Trophoblast cell (in vitro differentiated cells and primary cell): ENCODE data around the gene ADCY9.
"Not testable (repeated sequence)": the region's sequence is repeated elsewhere in the genome, so short reads cannot be mapped to it uniquely, and the experiment has no call there.

Source experiments
- DNase-seq, 2 donors: peaks; one replicate each; pipeline ENCODE4 v3.0.0-alpha.2; 2016
- H2AFZ ChIP-seq: 2 replicates; pipeline ENCODE4 v1.6.1; 2013; ENCODE audit warnings: low read length, moderate library complexity, mild to moderate bottlenecking; ENCODE audit not compliant: insufficient read depth, poor library complexity
- H2AK5ac ChIP-seq: 2 replicates; pipeline ENCODE4 v1.6.1; 2013; ENCODE audit warnings: mild to moderate bottlenecking, low read length
- H2BK120ac ChIP-seq: 2 replicates; pipeline ENCODE4 v1.6.1; 2013; ENCODE audit warnings: low read length, mild to moderate bottlenecking, moderate library complexity; ENCODE audit not compliant: insufficient read depth, poor library complexity
- H2BK12ac ChIP-seq: 2 replicates; pipeline ENCODE4 v1.6.1; 2013; ENCODE audit warnings: mild to moderate bottlenecking, low read length, moderate library complexity
- H2BK5ac ChIP-seq: 2 replicates; pipeline ENCODE4 v1.6.1; 2013; ENCODE audit warnings: low read length, low read depth, moderate library complexity, mild to moderate bottlenecking; ENCODE audit not compliant: poor library complexity
- H3K14ac ChIP-seq: 2 replicates; pipeline ENCODE4 v1.6.1; 2013; ENCODE audit warnings: mild to moderate bottlenecking, low read length
- H3K18ac ChIP-seq: 2 replicates; pipeline ENCODE4 v1.6.1; 2013; ENCODE audit warnings: mild to moderate bottlenecking, low read length
- H3K23ac ChIP-seq: 2 replicates; pipeline ENCODE4 v1.6.1; 2013; ENCODE audit warnings: low read length
- H3K27ac ChIP-seq: 2 replicates; pipeline ENCODE4 v1.5.1; 2013; ENCODE audit warnings: low read depth, mild to moderate bottlenecking, inconsistent platforms, low read length, moderate library complexity
- H3K27me3 ChIP-seq: 2 replicates; pipeline ENCODE4 v1.6.1; 2013; ENCODE audit warnings: inconsistent platforms, mild to moderate bottlenecking, low read length, moderate library complexity; ENCODE audit not compliant: insufficient read depth
- H3K36me3 ChIP-seq, 2 experiments: 1 replicate in 1 of 2; 2 replicates in 1 of 2; pipeline ENCODE4 v1.6.1; 2013; ENCODE audit warnings: low read length in 2 of 2, mild to moderate bottlenecking in 2 of 2, moderate library complexity in 1 of 2; ENCODE audit not compliant: insufficient read depth in 2 of 2, control insufficient read depth in 1 of 2
- H3K4ac ChIP-seq: 2 replicates; pipeline ENCODE4 v1.6.1; 2013; ENCODE audit warnings: low read depth, mild to moderate bottlenecking, low read length, moderate library complexity
- H3K4me1 ChIP-seq, 2 experiments: 1 replicate in 1 of 2; 2 replicates in 1 of 2; pipeline ENCODE4 v1.6.1; 2013; ENCODE audit warnings: low read length in 2 of 2, mild to moderate bottlenecking in 2 of 2, moderate library complexity in 1 of 2; ENCODE audit not compliant: insufficient read depth in 2 of 2, control insufficient read depth in 1 of 2
- H3K4me2 ChIP-seq: 2 replicates; pipeline ENCODE4 v1.6.1; 2013; ENCODE audit warnings: inconsistent platforms, mild to moderate bottlenecking, low read length, moderate library complexity
- H3K4me3 ChIP-seq: 2 replicates; pipeline ENCODE4 v1.5.1; 2013; ENCODE audit warnings: mild to moderate bottlenecking, low read depth, low read length, inconsistent platforms
- H3K79me1 ChIP-seq: one replicate; pipeline ENCODE4 v1.6.1; 2013; ENCODE audit warnings: low read length
- H3K79me2 ChIP-seq: 2 replicates; pipeline ENCODE4 v1.6.1; 2013; ENCODE audit warnings: low read length, mild to moderate bottlenecking; ENCODE audit not compliant: control insufficient read depth, insufficient read depth, poor library complexity
- H3K9ac ChIP-seq: 2 replicates; pipeline ENCODE4 v1.6.1; 2013; ENCODE audit warnings: mild to moderate bottlenecking, low read length
- H3K9me3 ChIP-seq: 2 replicates; pipeline ENCODE4 v1.6.1; 2013; ENCODE audit warnings: low read depth, mild to moderate bottlenecking, control low read depth, inconsistent platforms, low read length; ENCODE audit not compliant: insufficient read depth
- H4K12ac ChIP-seq: 2 replicates; pipeline ENCODE4 v1.6.1; 2013; ENCODE audit warnings: low read depth, mild to moderate bottlenecking, low read length, moderate library complexity
- H4K8ac ChIP-seq: 2 replicates; pipeline ENCODE4 v1.6.1; 2013; ENCODE audit warnings: low read depth, mild to moderate bottlenecking, low read length, moderate library complexity
- H4K91ac ChIP-seq: one replicate; pipeline ENCODE4 v1.6.1; 2013; ENCODE audit warnings: low read depth, mild to moderate bottlenecking, low read length, moderate library complexity
- WGBS: extraction: QIAGEN DNeasy Blood & Tissue Kit; methylation state at CpG from one replicate; pipeline ENCODE4 v1.1.7; 2013; ENCODE audit warnings: missing lambda C conversion rate; ENCODE audit not compliant: insufficient read length, insufficient coverage; ENCODE audit errors: extremely low coverage; 5-methylcytosine and 5-hydroxymethylcytosine counted together

ADCY9 gene

DNA sequence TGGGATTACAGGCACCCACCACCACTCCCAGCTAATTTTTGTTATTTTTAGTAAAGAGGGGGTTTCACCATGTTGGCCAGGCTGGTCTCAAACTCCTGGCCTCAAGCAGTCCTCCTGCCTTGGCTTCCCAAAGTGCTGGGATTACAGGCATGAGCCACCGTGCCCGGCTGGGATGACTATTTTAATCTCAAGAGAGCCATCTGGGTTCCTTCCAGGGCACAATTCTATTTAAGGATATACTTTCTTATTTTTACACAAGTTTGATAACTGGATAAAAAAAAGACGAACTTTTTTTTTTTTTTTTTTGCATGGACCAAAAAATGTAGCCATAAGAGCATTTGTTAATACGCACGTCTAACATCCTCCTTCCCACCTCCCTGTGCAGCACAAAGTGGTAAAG, 164.9 kb downstream of the ADCY9 start:
- not testable (repeated sequence) for H3K27ac ChIP-seq, H3K4ac ChIP-seq, H3K4me3 ChIP-seq, H2BK12ac ChIP-seq, H3K27me3 ChIP-seq, H2BK5ac ChIP-seq, DNase-seq, H3K9me3 ChIP-seq, H3K79me2 ChIP-seq, H2BK120ac ChIP-seq, H4K91ac ChIP-seq, H3K18ac ChIP-seq, H3K4me2 ChIP-seq, H3K79me1 ChIP-seq, H3K14ac ChIP-seq, H4K12ac ChIP-seq, H3K4me1 ChIP-seq, H3K9ac ChIP-seq, H4K8ac ChIP-seq, H3K23ac ChIP-seq, H2AK5ac ChIP-seq, H2AFZ ChIP-seq, H3K36me3 ChIP-seq
- WGBS: no CpG with 5 or more reads among the region's 5 CpGs

DNA sequence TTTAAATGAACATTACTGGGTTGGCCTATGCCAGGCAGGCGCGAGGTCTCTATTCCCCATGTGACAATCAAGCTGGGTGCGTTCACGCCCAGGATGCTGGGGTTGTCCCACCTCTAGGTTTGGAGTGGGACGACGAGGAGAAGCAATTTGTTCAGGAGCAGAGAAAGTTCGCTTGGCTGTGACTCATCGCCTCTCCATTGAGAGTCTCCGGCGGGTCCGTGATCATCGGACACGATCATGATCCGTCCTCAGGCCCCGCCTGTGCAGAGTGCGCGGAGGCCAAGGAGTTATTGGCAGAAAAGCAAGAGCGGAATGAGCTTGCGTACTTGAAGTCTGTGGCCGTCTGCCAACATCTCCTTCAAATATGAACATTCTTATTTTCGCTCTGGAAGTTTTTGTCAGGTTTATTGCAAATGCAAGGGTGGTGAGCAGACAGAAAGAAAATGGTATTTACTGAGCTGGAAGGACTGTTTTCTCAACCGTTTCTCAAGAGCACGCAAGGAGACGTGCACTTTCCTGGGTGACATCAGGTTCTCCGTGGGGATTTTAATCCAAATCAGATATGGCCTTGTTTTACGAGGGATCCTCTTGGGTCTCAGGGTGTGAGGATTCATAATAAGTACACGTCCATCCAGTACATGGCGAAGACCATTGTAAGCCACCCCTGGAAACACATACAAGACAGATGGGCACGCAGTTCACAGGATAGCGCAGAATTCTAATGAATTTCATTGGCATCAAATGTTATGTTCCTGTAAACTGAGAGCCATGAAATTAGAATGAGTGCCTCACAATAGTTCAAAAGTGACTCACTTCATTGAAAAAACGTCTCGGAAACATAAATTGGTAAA, 165.7 kb downstream of the ADCY9 start:
- H3K4me3 ChIP-seq: no peak overlapping the region
- no peak overlapping the region for H3K4me2 ChIP-seq
- WGBS: no CpG with 5 or more reads among the region's 32 CpGs
- H3K23ac ChIP-seq: no peak overlapping the region
- H3K4me1 ChIP-seq: peaks cover 9% of the 10 kb centered on the region in 2 experiments
- H2AFZ ChIP-seq: no peak overlapping the region
- H3K79me2 ChIP-seq: no peaks in the 10 kb centered on the region
- H4K12ac ChIP-seq: no peak overlapping the region
- no peak overlapping the region for H2BK120ac ChIP-seq
- H3K18ac ChIP-seq: no peak overlapping the region
- no peak overlapping the region for H3K4ac ChIP-seq
- no peak overlapping the region for H3K14ac ChIP-seq
- no peak overlapping the region for H3K9ac ChIP-seq
- no peak overlapping the region for H2AK5ac ChIP-seq
- H3K27ac ChIP-seq: no peak overlapping the region
- H4K8ac ChIP-seq: no peak overlapping the region
- no peak overlapping the region for H2BK5ac ChIP-seq
- no peak for DNase-seq
- H3K79me1 ChIP-seq: no peaks in the 10 kb centered on the region
- no peak overlapping the region for H2BK12ac ChIP-seq
- no peaks in the 10 kb centered on the region for H3K36me3 ChIP-seq
- H4K91ac ChIP-seq: no peak overlapping the region
- no peaks in the 10 kb centered on the region for H3K27me3 ChIP-seq
- peaks cover 2% of the 10 kb centered on the region for H3K9me3 ChIP-seq

DNA sequence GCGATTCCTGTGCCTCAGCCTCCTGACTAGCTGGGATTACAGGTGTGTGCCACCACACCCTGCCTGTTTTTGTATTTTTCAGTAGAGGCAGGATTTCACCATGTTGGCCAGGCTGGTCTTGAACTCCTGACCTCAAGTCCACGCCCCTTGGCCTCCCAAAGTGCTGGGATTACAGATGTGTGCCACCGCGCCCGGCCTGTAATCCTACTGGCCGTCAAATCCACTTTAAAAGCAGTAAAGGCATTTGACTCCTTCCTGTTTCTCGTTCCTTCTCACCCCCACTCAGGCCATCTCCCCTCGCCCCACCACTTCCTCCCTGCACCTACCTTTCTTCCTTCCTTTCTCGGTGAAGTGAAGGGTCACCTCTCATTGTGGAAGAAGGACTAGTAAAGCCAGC, 166.3 kb downstream of the ADCY9 start:
- Histone ChIP-seq H2BK12ac (no peak overlapping the region), H4K91ac (no peak overlapping the region), H3K27ac (no peak overlapping the region), H3K79me1 (no peaks in the 10 kb centered on the region), H2BK120ac (no peak overlapping the region), H3K9ac (no peak overlapping the region), H2BK5ac (no peak overlapping the region), H2AK5ac (no peak overlapping the region), H4K8ac (no peak overlapping the region), H3K18ac (no peak overlapping the region), H3K27me3 (no peaks in the 10 kb centered on the region), H3K4me2 (no peak overlapping the region), H4K12ac (no peak overlapping the region), H3K23ac (no peak overlapping the region), H3K14ac (no peak overlapping the region), H3K36me3 (no peaks in the 10 kb centered on the region), H2AFZ (no peak overlapping the region), H3K9me3 (peaks cover 2% of the 10 kb centered on the region), H3K4me3 (no peak overlapping the region), H3K79me2 (no peaks in the 10 kb centered on the region), H3K4ac (no peak overlapping the region), H3K4me1 (peaks cover 9% of the 10 kb centered on the region in 2 experiments)
- no CpG with 5 or more reads among the region's 9 CpGs for WGBS
- DNase-seq: no peak

DNA sequence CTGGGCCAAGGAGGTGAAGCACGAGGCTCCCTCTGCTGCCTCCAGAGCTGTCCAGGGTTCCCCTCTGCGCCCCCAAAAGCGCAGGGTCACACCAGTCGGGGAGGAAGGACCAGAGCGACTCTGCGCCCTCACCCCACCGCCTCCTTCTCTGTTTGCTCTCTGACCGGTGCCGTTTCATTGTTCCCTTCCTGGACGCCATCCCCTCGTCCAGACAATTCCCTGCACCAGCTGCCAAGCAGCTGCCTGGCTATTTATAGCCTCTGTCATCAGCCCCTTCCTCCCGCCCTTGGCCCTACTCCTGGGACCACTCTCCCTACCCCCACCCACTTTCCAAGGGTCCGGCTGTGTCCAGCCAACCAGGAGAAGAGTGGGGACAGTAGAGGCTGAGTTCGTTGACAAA, 167.0 kb downstream of the ADCY9 start:
- Histone ChIP-seq H3K14ac (no peak overlapping the region), H3K4me1 (peaks cover 9% of the 10 kb centered on the region in 2 experiments), H4K12ac (no peak overlapping the region), H2BK12ac (no peak overlapping the region), H4K91ac (no peak overlapping the region), H2AFZ (peak overlapping the region; percentile 44), H3K79me1 (no peaks in the 10 kb centered on the region), H3K79me2 (no peaks in the 10 kb centered on the region), H4K8ac (no peak overlapping the region), H3K27ac (no peak overlapping the region), H3K4me2 (no peak overlapping the region), H3K27me3 (no peaks in the 10 kb centered on the region), H2AK5ac (no peak overlapping the region), H3K18ac (no peak overlapping the region), H3K4ac (no peak overlapping the region), H3K4me3 (no peak overlapping the region), H3K9ac (no peak overlapping the region), H2BK120ac (no peak overlapping the region), H2BK5ac (no peak overlapping the region), H3K36me3 (no peaks in the 10 kb centered on the region), H3K9me3 (peaks cover 2% of the 10 kb centered on the region), H3K23ac (no peak overlapping the region)
- WGBS: no CpG with 5 or more reads among the region's 14 CpGs
- DNase-seq: no peak
